HG03095 (cell line): ENCODE results near the gene EIF4G2.
"Not testable (repeated sequence)": the region's sequence is repeated elsewhere in the genome, so short reads cannot be mapped to it uniquely, and the experiment has no call there.

Source experiments
- ATAC-seq: cut with Tn5 transposase; IDR thresholded peaks from one replicate; pipeline ENCODE4 v1.9.1; 2021; ENCODE audit warnings: moderate library complexity; ENCODE audit not compliant: unreplicated experiment

Gene EIF4G2

DNA sequence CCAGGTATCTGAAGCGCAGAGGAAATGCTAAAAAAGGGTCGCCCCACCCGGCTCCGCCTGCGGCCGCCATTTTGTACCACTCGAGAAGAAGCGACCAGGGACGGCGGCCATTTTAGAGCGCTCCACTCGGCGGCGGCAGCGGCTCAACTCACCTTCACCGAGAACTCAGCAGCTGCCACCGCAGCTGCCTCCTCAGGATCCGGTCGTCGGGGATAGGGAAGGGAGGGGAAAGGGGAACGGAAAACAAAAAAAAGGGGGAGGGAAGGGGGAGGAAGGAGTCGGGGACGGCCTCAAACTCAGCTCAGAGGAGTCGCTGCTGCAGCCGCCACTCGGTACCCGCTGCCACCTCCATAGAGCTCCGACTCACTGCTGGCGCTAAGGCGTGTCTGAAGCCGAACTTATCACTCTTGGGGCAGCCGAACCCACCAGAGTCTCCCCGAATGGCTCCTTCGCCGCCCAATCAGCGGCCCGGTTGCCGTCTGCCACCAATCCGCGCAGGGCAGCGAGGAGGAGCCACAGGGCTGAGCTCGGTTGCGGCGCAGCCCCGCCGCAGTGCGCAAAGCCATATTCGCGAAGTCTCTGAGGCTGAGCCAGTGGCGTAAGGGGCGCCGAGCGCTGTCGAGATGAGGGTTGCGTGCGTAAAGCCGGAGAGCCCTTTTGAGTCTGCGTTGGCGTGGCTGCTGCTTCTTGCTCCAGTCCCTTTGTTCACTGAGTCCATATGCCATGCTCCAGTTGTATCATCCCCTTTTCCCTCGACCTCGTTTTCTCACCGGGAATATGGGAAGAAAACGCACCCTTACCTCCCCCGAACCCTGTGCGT, at the start of gene EIF4G2:
Gene EIF4G2 (minus strand): TSS at position 374 of the 820 bp plus-strand sequence.
- peak; percentile 93 for ATAC-seq

DNA sequence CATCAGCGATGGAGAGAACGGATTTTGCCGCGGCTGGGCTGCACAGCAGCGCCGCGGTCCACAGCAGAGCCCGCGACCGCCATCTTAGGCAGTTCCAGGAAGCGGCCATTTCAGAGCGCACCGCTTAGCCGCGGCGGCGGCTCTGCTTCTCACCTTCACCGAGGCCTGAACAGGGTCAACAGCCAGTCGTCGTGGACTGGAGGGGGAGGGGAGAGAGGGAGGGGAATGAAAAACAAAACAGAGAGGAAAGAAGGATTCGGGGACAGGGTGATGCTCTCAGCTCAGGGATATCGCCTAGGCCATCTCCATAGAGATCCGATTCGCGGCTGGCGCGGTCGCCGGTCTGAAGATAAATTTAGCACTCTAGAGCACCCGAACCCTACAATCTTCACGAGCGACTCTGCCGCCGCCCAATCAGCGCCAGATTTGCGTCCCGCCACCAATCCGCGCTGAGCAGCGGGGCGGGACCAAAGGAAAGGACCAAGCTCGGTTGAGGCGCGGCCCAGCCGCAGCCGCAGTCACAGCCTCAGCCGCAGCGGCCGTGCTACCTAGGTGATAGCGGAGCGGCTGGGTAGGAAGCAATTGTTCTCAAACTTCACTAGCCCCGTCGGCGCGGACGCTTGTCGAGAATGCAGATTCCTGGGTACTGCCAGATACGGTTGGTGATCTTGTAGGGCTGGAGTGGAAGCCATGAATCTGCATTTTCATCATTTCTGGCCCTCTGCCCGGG, 49.1 kb upstream of the EIF4G2 start, which contains the start of gene ZBED5:
Gene ZBED5 (minus strand): TSS at position 345 of the 730 bp plus-strand sequence. CDS start 3,108 bp downstream, outside the sequence.
- peak; percentile 95 for ATAC-seq

DNA sequence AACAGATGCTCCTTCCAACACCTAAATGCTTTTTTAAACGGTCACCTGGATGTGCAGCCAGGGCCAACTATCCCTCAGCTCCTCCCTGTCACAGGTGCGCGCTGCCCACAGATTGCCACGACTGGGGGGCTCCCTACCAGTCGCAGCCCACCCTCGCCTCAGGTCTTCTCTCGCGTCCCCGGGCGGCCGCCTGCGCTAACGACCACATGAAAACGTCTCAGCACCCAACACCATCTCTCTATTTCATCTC, 48.7 kb upstream of the EIF4G2 start:
- ATAC-seq, result peak; percentile 10

DNA sequence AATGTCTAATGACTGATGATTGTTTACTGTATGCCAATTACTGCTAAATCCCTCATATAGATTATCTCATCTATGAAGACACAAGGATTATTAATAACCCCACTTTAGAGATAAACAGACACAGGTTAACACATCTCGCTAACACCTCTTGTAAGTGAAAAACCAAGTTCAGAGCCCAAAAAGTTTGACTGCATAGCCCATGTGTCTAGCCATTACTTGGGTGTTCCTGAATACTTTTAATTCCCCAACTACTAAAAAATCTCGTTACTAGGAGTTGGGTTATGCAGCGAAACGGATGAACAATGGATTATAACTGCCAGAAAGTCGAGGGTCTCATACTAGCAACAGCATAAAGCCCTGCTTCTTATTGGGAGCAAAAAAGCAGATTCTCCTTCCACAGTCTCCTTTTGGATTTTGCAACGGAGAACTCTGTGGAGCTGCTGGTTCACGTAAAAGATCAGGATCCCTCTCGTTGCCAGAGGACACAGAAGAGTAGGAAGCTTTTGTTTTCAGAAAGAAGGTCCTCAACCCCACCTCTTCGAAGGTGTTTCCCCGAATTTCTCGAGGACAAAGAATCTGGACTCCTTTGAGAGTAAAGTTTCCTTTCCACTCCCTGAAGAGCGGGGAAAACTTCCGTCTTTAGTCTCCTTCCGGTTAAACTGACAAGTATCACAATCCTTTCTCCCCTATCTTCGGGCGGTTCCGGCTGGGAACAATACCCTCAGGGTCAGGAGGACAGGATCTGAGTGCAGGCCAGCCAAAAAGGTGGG, 48.1 kb upstream of the EIF4G2 start:
- ATAC-seq, result no peak

DNA sequence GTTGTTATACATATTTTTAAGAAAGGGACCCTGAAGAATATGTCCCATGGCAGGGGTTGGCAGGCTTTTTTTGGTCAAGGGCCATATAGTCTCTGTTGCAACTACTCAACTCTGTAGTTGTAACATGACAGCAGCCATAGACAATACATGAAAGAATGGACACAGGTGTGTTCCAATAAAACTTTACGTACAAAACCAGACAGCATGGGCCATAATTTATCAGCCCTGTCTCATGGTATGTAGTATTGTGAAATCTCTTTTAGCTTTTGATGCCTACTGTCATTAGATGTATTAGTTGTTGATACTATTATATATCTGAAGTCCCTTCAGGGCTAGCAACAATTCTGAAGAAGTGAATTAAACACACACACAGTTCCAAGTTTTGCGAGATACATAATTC, 46.6 kb upstream of the EIF4G2 start:
- no peak for ATAC-seq

DNA sequence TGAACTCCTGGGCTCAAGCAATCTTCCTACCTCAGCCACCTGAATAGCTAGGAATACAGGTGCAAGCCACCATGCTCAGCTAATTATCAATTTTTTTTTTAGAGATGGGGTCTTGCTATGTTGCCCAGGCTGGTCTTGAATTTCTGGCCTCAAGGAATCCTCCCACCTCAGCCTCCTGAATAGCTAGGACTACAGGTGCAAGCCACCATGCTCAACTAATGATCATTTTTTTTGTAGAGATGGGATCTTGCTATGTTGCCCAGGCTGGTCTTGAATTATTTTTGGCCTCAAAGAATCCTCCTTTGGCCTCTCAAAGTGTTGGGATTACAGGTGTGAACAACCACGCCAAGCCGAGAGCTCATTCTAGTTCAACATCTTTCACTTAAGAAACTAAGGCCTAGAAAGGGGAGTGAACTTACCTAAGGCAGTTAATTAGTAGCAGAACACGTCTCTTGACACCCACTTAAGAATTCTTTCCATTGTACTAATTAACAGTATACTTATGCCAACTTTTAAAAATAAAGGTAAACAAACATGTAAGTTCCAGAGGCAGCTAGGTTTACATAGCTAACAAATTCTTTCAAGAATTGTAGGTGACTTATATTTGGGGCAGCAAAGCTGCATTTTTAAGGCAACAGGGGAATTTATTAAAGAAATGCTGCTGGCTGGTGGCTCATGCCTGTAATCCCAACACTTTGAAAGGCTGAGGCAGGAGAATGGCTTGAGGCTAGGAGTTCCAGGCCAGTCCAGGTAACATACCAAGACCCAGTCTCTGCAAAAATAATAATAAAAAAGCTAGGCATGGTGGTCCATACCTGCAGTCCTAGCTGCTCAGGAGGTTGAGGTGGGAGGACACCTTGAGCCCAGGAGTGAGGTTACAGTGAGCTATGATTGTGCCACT, 39.5 kb upstream of the EIF4G2 start:
- no peak for ATAC-seq

DNA sequence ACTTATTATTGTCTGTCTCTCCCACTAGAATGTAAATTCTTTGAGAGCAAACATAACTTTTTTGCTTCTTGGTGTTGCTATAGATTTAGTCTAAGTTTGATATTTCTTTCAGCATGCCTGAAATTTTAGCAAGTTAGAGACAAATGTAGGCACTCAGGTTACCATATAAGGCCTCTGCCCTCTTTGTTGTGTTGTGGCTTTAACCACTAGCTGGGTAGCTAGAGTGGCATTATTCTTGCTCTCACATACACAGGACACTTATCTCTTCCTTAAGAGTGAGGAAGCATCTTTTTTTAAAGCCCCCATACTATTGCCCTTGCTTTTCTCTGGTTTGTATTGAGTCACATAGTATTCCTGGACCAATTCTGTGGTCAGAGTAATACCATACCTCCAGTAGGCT, 37.9 kb upstream of the EIF4G2 start:
- no peak for ATAC-seq

DNA sequence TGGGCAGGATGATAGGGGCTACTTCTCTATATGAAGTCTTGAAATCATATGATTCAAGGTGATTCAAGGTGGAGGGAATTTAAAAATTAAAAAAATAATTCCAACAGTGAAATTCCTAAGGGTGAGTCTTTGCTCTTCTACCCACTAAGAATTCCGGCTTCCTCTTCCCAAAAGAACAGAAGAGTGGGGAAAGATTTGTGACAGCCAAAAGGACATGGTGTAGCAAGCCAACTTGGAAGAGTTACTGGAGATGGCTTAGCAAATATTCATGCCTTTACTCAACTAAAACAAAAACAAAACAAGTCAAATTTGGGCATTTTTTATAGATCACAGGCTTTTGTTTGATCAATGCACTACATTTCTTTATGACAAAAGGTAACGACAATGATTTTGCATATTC, 36.9 kb upstream of the EIF4G2 start:
- ATAC-seq, result no peak

DNA sequence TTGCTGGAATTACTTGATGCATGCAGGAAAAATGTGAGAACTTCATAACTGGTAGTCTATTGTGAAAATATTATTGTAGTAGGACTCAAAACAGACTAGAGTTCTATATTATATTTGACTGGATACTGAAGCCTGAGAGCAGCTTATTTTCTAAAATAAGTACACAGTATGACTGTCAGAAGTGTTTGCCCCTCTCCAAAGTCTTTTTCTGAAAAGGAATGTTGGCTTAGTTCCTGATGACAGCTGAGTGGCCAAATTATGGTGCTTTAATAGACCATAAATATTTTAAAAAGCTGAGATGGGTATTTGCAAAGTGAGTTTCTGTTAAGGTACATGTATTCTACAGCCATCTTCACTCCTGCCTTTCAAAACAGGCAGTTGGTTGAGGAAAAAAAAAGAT, 36.1 kb upstream of the EIF4G2 start:
- no peak for ATAC-seq

DNA sequence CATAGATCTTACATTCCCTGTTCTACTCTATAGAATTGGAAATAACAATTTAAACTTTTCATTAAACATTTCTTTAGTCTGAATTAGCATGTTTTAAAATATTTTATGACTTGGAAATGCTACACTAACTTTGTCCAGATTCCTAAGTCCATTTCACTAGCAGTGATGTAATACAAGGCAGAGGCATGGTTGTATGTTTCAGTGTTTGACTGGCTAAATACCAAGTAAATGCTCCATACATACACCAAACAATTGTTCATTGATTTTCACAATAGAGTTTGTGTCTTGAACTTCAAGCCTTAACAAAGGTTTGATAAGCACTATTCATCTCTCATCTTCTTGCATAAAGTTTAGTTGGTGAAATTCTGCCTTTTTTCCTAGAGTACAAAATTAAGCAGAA, 35.6 kb upstream of the EIF4G2 start:
- ATAC-seq, result no peak

DNA sequence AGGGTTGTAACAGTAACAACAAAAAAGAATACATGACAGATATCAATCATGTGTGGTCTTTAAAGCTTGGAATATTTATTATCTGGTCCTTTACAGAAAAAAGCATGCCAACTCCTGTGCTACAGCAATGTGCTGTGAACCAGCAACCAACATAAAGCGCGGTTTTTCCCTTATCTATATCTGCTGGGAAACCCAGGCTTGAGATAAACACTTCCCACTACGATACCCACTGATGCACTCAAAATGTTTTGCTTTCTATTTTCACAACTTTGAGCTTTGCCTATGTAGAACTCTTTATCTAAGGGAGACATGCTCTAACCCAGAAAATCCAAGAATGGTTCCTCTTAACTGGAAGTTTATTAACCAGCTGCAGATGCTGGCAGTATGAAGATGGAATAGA, 30.2 kb upstream of the EIF4G2 start:
- no peak for ATAC-seq

DNA sequence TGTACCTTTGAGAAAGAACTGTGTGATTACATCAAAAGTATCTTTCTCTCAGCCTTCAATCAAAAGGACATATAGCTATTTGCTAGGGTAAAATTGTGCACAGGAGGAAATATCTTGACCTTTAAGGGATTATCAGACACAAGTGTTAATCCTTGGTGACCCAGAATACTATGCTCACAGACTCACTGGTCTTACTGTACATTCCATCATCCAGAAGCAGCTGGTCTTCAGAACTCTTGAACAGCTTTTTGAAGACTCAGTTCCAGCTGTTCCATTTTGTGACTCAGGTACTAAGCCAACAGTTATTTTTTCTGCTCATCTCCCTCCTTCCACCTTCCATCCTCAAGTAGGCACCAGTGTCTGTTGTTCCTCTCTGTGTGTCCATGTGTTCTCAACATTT, 29.4 kb upstream of the EIF4G2 start:
- ATAC-seq, result no peak

DNA sequence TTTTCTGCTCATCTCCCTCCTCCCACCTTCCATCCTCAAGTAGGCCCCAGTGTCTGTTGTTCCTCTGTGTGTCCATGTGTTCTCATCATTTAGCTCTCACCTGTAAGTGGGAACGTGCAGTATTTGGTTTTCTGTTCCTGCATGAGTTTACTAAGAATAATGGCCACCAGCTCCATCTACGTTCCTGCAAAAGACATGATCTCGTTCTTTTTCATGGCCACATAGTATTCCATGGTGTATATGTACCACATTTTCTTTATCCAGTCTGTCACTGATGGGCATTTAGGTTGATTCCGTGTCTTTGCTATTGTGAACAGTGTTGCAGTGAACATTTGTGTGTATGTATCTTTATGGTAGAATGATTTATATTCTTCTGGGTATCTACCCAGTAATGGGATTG, 28.2 kb upstream of the EIF4G2 start:
- not testable (repeated sequence) for ATAC-seq

DNA sequence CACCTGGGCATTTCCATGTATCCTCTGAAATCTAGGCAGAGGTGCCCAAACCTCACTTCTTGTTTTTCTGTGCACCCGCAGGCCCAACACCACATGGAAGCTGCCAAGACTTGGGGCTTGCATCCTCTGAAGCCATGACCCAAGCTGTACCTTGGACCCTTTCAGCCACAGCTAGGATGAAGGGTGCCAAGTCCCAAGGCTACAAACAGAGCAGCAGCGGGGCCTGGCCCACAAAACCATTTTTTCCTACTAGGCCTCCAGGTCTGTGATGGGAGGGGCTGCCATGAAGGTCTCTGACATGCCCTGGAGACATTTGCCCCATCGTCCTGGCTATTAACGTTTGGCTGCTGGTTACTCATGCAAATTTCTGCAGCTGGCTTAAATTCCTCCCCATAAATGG, 20.4 kb upstream of the EIF4G2 start:
- ATAC-seq, result no peak

DNA sequence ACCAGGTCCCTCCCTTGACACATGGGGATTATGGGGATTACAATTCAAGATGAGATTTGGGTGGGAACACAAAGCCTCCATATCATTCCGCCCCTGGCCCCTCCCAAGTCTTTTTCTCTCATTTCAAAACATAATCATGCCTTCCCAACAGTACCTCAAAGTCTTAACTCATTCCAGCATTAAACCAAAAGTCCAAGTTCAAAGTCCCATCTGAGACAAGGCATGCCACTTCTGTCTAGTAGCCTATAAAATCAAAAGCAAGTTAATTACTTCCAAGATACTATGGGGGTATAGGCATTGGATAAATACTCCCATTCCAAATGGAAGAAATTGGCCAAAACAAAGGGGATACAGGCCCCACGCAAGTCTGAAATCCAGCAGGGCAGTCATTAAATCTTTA, 19.7 kb upstream of the EIF4G2 start:
- no peak for ATAC-seq

DNA sequence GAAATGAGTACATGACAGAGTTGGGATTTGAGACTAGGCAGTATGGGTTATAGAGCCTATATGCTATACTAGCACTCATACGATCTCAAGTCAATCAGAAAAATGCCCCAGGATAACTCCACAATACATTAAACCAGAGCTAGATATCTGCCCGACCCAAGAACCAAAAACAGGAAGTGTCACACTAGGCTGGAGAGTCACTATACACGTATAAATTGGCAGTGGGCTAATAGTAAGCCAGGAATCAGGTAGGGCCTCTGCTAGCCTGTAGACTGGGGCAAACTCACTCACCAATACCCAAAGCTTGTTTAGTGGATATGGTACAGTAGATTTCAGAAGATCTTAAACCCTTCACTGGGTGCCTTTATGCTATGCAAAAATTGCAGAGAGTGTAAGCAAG, 16.2 kb upstream of the EIF4G2 start:
- no peak for ATAC-seq

DNA sequence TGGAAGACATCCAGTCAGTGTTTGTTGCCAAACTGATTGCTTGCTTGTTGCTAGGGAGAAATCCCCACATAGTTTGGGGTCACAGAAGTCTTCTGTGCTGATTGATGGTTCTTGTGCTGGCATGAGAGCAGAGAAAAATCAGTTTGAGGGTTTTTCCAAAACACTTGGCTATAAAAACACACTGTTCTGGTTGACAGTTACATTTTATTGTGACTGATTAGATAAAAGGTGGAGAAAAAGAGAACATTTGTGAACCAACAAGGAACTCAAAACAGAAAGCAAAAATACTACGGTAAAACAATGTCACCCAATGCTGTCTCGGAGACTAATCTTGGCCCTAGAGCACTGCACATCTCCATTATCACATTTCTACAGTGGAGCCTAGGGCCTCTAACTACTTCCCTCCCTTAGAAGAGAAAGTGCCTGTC, 14.4 kb upstream of the EIF4G2 start:
- no peak for ATAC-seq

DNA sequence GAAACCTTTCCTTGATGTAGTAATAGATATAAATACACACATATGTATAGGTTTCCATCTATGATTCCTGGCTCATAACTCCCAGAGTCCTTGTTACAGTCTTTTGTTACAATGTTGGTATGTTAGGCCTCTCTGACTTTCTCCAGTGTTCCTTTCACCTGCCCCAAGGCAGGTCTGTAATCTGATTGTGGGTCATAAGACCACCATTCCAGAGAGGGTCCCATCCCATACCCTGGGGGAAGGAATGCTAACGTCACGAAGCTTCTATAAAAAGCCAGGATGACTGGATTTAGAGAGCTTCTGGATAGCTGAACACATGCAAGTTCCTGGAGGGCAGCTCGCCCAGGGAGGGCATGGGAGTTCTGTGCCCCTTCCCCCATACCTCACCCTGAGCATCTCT, 13.8 kb upstream of the EIF4G2 start:
- not testable (repeated sequence) for ATAC-seq

DNA sequence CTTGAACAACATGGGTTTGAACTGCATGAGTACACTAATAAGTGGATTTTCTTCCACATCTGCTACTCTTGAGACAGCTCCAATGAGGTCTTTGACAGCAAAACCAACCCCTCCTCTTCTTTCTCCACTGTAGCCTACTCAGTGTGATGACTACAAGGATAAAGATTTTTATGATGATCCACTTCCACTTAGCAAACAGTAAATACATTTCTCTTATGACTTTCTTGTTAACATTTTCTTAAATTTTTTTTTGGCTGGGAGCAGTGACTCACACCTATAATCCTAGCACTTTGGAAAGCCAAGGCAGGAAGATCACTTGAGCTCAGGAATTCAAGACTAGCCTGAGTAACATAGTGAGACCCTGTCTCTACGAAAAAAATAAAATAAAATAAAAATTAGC, 9.9 kb upstream of the EIF4G2 start:
- ATAC-seq, result no peak

DNA sequence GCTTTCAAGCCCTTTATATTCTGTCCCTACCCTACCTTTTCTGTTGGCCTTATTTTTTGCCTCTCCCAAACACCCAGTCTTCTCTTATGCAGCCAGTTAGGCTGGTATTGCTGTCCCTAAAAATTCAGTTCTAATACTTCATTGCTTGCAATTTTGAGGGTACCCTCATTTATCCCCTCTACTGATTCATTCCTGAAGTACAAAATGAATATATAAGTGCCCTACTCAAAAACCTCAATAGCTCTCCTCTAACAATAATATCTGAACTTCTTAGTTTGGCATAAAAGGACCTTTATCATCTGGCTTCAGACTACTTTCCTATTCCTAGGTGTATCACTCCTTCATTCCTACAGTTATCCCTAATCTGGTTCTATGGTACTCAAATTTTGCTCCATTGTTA, 5.2 kb upstream of the EIF4G2 start:
- no peak for ATAC-seq
